HCT116 (cell line): ENCODE data around the gene UBE2L3. TPM values are rescaled to one million over a fixed set of nuclear protein-coding genes. Genes with fewer than 3 reads are reported as not detected.
"Not testable (repeated sequence)": the region's sequence is repeated elsewhere in the genome, so short reads cannot be mapped to it uniquely, and the experiment has no call there.

ENCODE experiments used
- ATAC-seq: fragments of 200-7000 bp; cut with Tn5 transposase; 2 replicates; pipeline ENCODE4 v1.9.1; 2020; ENCODE audit warnings: mild to moderate bottlenecking, moderate library complexity
- BruUV-seq: library from RNA; stranded (reverse); fragments of 400-500 nt; replicated peaks from 2 replicates; lab custom pipeline; 2021; lab: Mats Ljungman, UMichigan
- CTCF ChIA-PET: fragments of 300-600 bp; sonication (Branson Sonifier 250); formaldehyde crosslinking; loops from one replicate; lab custom pipeline; 2021; ENCODE audit warnings: antibody characterized with exemption; lab: Charles Lee
- POLR2A ChIA-PET: fragments of 300-600, 350-600 bp; sonication (Branson Sonifier 250); formaldehyde crosslinking; loops from one replicate; lab custom pipeline; 2021; ENCODE audit warnings: antibody characterized with exemption; lab: Charles Lee
- RAD21 ChIA-PET, 2 experiments: fragments of 300-600 bp; sonication (Branson Sonifier 250); formaldehyde crosslinking; loops; one replicate each; lab custom pipeline; 2023; ENCODE audit warnings: low total read pairs in 2 of 2; ENCODE audit not compliant: uncharacterized antibody in 2 of 2, unreplicated experiment in 2 of 2, low non-redundant PET in 1 of 2; lab: Charles Lee
- DNase-seq: peaks from one replicate; pipeline ENCODE4 v3.0.0-alpha.2; 2010; ENCODE audit warnings: low read depth, low spot score
- H2AFZ ChIP-seq: fragments of 200-600 bp; shearing (Covaris generic), sonication (generic); 2 replicates; pipeline ENCODE4 v1.6.1; 2017; ENCODE audit warnings: low read depth, mixed run types, mixed read lengths, antibody characterized with exemption, low read length; ENCODE audit not compliant: poor library complexity, severe bottlenecking
- H3K27ac ChIP-seq: 2 replicates; pipeline ENCODE4 v1.5.1; 2012; ENCODE audit warnings: low read depth, low read length
- H3K27me3 ChIP-seq: fragments of 200-600 bp; sonication (generic); 2 replicates; pipeline ENCODE4 v1.6.1; 2016; ENCODE audit warnings: mixed run types, low read length, mixed read lengths; ENCODE audit not compliant: insufficient read depth
- H3K36me3 ChIP-seq, 2 experiments: fragments of 200-500 bp in 1 of 2; fragments of 200-600 bp in 1 of 2; sonication (Bioruptor generic) in 1 of 2; sonication (generic) in 1 of 2; 2 replicates each; pipeline versions ENCODE4 v1.5.1 to v1.6.1; 2014 to 2016; ENCODE audit warnings: low read length in 2 of 2, inconsistent platforms in 1 of 2, mixed read lengths in 1 of 2, mixed run types in 1 of 2; ENCODE audit not compliant: insufficient read depth in 2 of 2, control insufficient read depth in 1 of 2
- H3K4me1 ChIP-seq, 2 experiments: fragments of 200-600 bp in 1 of 2; sonication (generic) in 1 of 2; 2 replicates each; pipeline versions ENCODE4 v1.5.1 to v1.6.1; 2012 to 2017; ENCODE audit warnings: low read length in 2 of 2, inconsistent platforms in 1 of 2, mild to moderate bottlenecking in 1 of 2, mixed read lengths in 1 of 2, mixed run types in 1 of 2, moderate library complexity in 1 of 2; ENCODE audit not compliant: insufficient read depth in 2 of 2, control insufficient read depth in 1 of 2
- H3K4me2 ChIP-seq: fragments of 200-600 bp; sonication (generic); 2 replicates; pipeline ENCODE4 v1.6.1; 2017; ENCODE audit warnings: mixed run types, low read length, mixed read lengths
- H3K4me3 ChIP-seq, 2 experiments: fragments of 200-600 bp in 1 of 2; sonication (generic) in 1 of 2; replicated peaks in 1 of 2; 2 replicates each; pipeline ENCODE4 v1.5.1; 2011 to 2016; ENCODE audit warnings: low read length in 2 of 2, control low read depth in 1 of 2, low read depth in 1 of 2, mild to moderate bottlenecking in 1 of 2, mixed read lengths in 1 of 2, mixed run types in 1 of 2
- H3K79me2 ChIP-seq: fragments of 200-600 bp; sonication (generic); 2 replicates; pipeline ENCODE4 v1.6.1; 2017; ENCODE audit warnings: mild to moderate bottlenecking, mixed run types, low read length, moderate library complexity, mixed read lengths; ENCODE audit not compliant: insufficient read depth
- H3K9ac ChIP-seq: fragments of 200-600 bp; sonication (generic); 2 replicates; pipeline ENCODE4 v1.6.1; 2016; ENCODE audit warnings: low read length, mixed read lengths
- H3K9me2 ChIP-seq: fragments of 200-600 bp; sonication (generic), shearing (Covaris generic); 2 replicates; pipeline ENCODE4 v1.6.1; 2017; ENCODE audit warnings: mixed run types, mild to moderate bottlenecking, moderate library complexity; ENCODE audit not compliant: insufficient read depth
- H3K9me3 ChIP-seq, 2 experiments: fragments of 200-500 bp in 1 of 2; fragments of 200-600 bp in 1 of 2; sonication (Bioruptor generic) in 1 of 2; sonication (generic) in 1 of 2; 2 replicates each; pipeline ENCODE4 v1.6.1; 2014 to 2017; ENCODE audit warnings: low read length in 2 of 2, mixed read lengths in 2 of 2, inconsistent platforms in 1 of 2, low read depth in 1 of 2, mild to moderate bottlenecking in 1 of 2, mixed run types in 1 of 2, moderate library complexity in 1 of 2; ENCODE audit not compliant: control insufficient read depth in 1 of 2, insufficient read depth in 1 of 2
- H4K20me1 ChIP-seq: fragments of 200-600 bp; sonication (generic), shearing (Covaris generic); 2 replicates; pipeline ENCODE4 v1.6.1; 2017; ENCODE audit warnings: mixed run types, mild to moderate bottlenecking, moderate library complexity; ENCODE audit not compliant: insufficient read depth
- CEBPB ChIP-seq: IDR thresholded peaks from 2 replicates; pipeline ENCODE4 v1.6.1; 2012; ENCODE audit warnings: low read depth
- CTCF ChIP-seq, 3 experiments: fragments of 200-600 bp in 1 of 3; sonication (generic) in 1 of 3; IDR thresholded peaks in 2 of 3; conservative IDR thresholded peaks in 1 of 3; 2 replicates each; pipeline ENCODE4 v1.5.1; 2012 to 2017; ENCODE audit warnings: low read depth in 2 of 3, low read length in 2 of 3, antibody characterized with exemption in 1 of 3, borderline replicate concordance in 1 of 3, control low read depth in 1 of 3, mild to moderate bottlenecking in 1 of 3, mixed read lengths in 1 of 3, mixed run types in 1 of 3, moderate library complexity in 1 of 3; ENCODE audit not compliant: insufficient read depth in 1 of 3
- EGR1 ChIP-seq: IDR thresholded peaks from 2 replicates; pipeline ENCODE4 v1.6.1; 2012; ENCODE audit warnings: low read depth
- MAX ChIP-seq: IDR thresholded peaks from 2 replicates; pipeline ENCODE4 v1.6.1; 2012
- POLR2AphosphoS5 ChIP-seq: IDR thresholded peaks from 2 replicates; pipeline ENCODE4 v1.6.1; 2011; ENCODE audit warnings: mild to moderate bottlenecking, low read depth, low read length, moderate library complexity
- RAD21 ChIP-seq: IDR thresholded peaks from 2 replicates; pipeline ENCODE4 v1.6.1; 2012; ENCODE audit warnings: low read depth, mild to moderate bottlenecking
- SIN3A ChIP-seq: IDR thresholded peaks from 2 replicates; pipeline ENCODE4 v1.6.1; 2012; ENCODE audit warnings: low read depth
- YY1 ChIP-seq: IDR thresholded peaks from 2 replicates; pipeline ENCODE4 v1.6.1; 2011; ENCODE audit warnings: low read length, low read depth, moderate library complexity, mild to moderate bottlenecking; ENCODE audit not compliant: insufficient replicate concordance; ENCODE audit errors: extremely low read depth
- ZFX ChIP-seq: fragments of 450-650 bp; IDR thresholded peaks from 2 replicates; pipeline ENCODE4 v1.6.1; 2017
- ZNF274 ChIP-seq: fragments of 200-500 bp; sonication (Bioruptor generic); IDR thresholded peaks from 2 replicates; pipeline ENCODE4 v1.6.1; 2014; ENCODE audit warnings: mild to moderate bottlenecking, low read depth, low read length, inconsistent platforms
- intact Hi-C: fragments of 100-400 bp; cut with micrococcal nuclease; formaldehyde crosslinking; loops from 2 replicates; pipeline ENCODE4 v1.10.0; 2022
- total RNA-seq: library from RNA; stranded (reverse); gene quantifications from one replicate; pipeline ENCODE4 v1.2.1, GENCODE V29; 2021; ENCODE audit not compliant: unreplicated experiment

UBE2L3 gene
- total RNA-seq, 1 experiment from 2014 or later = 55.6 TPM

DNA sequence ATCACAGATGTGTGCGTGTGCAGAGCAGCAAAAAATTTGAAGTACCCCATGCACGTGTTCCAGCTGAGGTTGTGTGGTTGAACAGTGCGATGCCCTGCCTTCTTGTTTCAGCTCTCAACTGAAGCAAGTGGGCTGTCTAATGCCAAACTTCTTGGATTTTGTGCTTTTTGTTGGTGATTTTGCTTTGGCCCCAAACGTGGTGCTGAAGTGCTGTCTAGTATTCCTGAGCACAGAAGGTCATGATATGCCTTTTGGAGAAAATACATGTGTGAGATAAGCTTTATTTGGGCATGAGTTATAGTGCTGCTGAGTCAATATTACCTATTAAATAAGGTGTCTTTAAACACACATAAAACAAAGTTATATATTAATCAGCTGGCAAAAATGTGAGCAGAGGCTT, 48.2 kb downstream of the UBE2L3 start:
- H3K4me3 ChIP-seq = no peak overlapping the region
- POLR2A ChIA-PET = no interaction called here
- no peaks in the 10 kb centered on the region for H3K9me2 ChIP-seq
- peaks cover 14% of the 10 kb centered on the region; the same call in 1 of the 2 replicates for H4K20me1 ChIP-seq
- H3K4me1 ChIP-seq = no peaks in the 10 kb centered on the region
- DNase-seq (no peak), ATAC-seq (no peak)
- H3K9me3 ChIP-seq = no peaks in the 10 kb centered on the region
- BruUV-seq = no TSS peak
- intact Hi-C loops = no loop called here
- peaks cover 8 to 30% of the 10 kb centered on the region in 2 experiments for H3K36me3 ChIP-seq
- no peak overlapping the region for H2AFZ ChIP-seq
- CTCF ChIA-PET = interaction anchor here (0.9 to 1.7 kb wide), 3 partner anchors 10 to 31 kb away, joined by 3 to 4 read pairs (median 3); no protein-coding TSS in a partner anchor
- H3K27ac ChIP-seq = no peak overlapping the region
- H3K9ac ChIP-seq = no peak overlapping the region
- no peak for TF ChIP-seq MAX
- no peak for TF ChIP-seq ZNF274
- no peak for TF ChIP-seq POLR2AphosphoS5
- no peak for TF ChIP-seq CEBPB
- TF ChIP-seq RAD21 = no peak
- TF ChIP-seq ZFX = no peak
- TF ChIP-seq SIN3A = no peak
- no peak for TF ChIP-seq YY1
- no peak for TF ChIP-seq CTCF (IDR thresholded peaks at IDR 0.05 in 2 of 3, conservative IDR thresholded peaks at IDR 0.05 in 1 of 3; ENCODE audit: borderline replicate concordance in 1 of 3, insufficient read depth in 1 of 3, low read depth in 2 of 3, low read length in 2 of 3)
- no peak for TF ChIP-seq EGR1
- TF ChIP-seq, all 23 proteins: peak for 0
- Histone ChIP-seq H3K79me2 (peaks cover 93% of the 10 kb centered on the region), H3K4me2 (no peak overlapping the region), H3K27me3 (no peaks in the 10 kb centered on the region)
- RAD21 ChIA-PET = no interaction called here

DNA sequence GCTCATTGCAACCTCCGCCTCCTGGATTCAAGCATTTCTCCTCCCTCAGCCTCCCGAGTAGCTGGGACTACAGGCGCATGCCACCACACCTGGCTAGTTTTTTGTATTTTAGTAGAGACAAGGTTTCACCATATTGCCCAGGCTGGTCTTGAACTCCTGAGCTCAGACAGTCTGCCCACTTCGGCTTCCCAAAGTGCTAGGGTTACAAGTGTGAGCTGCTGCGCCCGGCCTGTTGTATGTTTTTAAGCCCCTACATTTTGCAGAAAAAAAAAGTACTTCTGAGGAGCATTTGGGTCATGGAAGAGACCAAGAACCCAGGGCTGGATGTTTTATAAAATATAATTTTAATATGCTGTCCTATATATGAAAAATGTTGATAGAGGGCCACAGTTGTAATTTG, 49.8 kb downstream of the UBE2L3 start:
- BruUV-seq, POLR2A ChIA-PET, H3K4me3 ChIP-seq, H3K9ac ChIP-seq, ATAC-seq, DNase-seq, H3K27me3 ChIP-seq, RAD21 ChIA-PET, H3K4me2 ChIP-seq, H3K9me2 ChIP-seq, H3K4me1 ChIP-seq, H2AFZ ChIP-seq, H3K27ac ChIP-seq, intact Hi-C loops, H3K9me3 ChIP-seq, CTCF ChIA-PET: not testable (repeated sequence)
- H3K79me2 ChIP-seq = peaks cover 90% of the 10 kb centered on the region
- H3K36me3 ChIP-seq = peaks cover 7 to 20% of the 10 kb centered on the region in 2 experiments; a peak in 2 of 4 replicates
- peaks cover 14% of the 10 kb centered on the region; the same call in 1 of the 2 replicates for H4K20me1 ChIP-seq
